Germinal center (tissue), 1 donor: ENCODE data around the gene CTRL.
"Not testable (repeated sequence)": the region's sequence is repeated elsewhere in the genome, so short reads cannot be mapped to it uniquely, and the experiment has no call there.

ENCODE experiments used
- DNase-seq: peaks from one replicate; pipeline ENCODE4 v3.0.0; 2012; ENCODE audit warnings: mixed read lengths, low spot score

CTRL gene

GRCh38 chr16:67931712-67932461 lies at the start of gene CTRL:
CTRL (minus strand) TSS chr16:67931862; CDS start chr16:67931852, 10 bp downstream.
- no peak for DNase-seq

GRCh38 chr16:67979955-67980678 lies 48.5 kb upstream of the CTRL start, which contains the start of gene DPEP3:
DPEP3 (minus strand) TSS chr16:67980499; CDS start chr16:67980380, 119 bp downstream.
- DNase-seq: no peak

DNA sequence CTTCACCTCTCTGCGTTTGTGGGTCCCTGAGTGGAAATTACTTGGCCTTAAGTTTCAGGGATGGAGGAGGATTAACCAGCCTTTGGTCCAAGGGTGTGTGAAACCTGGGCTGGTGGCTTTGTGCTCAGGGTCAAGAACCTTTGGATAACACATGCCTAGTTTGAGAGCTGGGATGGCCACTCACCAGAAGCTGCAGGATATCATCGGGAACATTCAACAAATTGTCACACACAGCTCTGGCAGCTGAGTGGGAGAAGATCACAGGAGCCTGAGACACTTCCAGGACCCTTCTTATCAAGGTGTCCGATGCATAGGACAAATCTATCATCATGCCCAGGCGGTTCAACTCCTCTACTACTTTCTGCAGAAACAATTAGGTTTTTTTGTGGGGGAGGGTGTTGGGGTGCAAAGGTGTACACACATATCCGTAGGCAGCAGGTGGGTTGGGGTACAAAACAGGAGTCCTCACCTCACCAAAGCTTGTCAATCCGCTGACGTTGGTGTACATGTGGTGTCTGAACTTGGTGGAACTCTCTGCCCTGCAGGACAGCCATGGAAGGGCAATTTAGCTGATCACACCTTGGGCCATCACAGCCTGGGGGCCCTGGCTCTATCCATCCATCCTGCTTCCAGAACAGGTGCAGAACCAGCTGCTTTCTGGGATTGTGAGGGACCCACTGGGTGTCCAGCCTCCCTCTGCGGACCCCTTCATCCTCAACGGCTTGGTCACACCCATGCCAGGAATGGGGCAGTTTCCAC lies 46.0 kb upstream of the CTRL start:
- DNase-seq: no peak

DNA sequence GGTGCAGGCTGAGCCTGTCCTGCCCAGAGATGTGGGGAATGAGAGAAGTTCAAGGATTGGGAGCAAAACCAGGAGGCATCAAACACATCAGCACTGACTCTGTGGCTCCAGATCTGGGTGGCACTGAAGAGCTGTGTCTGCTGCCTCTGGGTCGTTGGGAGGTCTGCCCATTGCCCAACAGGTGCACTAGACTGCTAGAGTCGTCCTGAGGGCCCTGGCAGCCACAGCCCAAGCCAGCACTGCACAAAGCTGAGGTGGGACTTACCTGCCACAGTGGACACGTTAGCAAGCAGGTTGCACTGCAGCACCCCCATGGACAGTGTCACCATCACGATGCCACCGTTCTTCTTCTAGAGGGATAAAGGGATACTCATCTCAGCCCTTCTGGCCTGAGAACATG lies 45.3 kb upstream of the CTRL start:
- no peak for DNase-seq

DNA sequence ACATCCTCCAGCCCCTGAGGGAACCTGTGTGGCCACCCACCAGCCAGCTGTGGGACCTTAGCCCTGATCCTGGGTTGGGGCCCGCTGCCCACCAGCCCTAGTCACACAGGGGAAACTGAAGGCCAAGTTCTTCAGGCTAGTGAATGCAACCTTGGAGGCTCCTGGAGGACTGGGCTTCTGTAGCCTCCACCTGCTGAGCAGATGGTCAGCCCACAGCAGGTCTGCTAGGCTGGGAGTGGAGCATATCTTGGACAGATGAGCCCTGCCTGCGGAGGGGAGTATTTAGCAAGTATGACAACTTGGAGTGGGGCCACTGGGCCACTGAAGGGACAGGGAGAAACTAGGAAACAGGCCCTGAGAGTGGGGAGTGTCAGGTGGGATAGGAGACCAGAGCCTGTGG lies 44.5 kb upstream of the CTRL start:
- DNase-seq: no peak

- DNase-seq: no peak
These were observed 43.9 kb upstream of the CTRL start for GRCh38 chr16:67975321-67976105.

DNA sequence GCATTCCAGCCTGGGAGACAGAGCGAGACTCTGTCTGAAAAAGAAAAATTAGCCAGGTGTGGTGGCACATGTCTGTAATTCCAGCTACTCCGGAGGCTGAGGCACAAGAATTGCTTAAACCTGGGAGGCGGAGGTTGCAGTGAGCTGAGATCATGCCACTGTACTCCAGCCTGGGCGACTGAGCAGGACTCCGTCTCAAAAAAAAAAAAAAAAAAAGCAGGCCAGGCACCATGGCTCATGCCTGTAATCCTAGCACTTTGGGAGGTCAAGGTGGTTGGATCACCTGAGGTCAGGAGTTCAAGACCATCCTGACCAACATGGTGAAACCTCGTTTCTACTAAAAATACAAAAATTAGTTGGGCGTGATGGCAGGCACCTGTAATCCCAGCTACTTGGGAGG lies 40.6 kb upstream of the CTRL start:
- not testable (repeated sequence) for DNase-seq

GRCh38 chr16:67971111-67971510 lies 39.4 kb upstream of the CTRL start:
- no peak for DNase-seq

DNA sequence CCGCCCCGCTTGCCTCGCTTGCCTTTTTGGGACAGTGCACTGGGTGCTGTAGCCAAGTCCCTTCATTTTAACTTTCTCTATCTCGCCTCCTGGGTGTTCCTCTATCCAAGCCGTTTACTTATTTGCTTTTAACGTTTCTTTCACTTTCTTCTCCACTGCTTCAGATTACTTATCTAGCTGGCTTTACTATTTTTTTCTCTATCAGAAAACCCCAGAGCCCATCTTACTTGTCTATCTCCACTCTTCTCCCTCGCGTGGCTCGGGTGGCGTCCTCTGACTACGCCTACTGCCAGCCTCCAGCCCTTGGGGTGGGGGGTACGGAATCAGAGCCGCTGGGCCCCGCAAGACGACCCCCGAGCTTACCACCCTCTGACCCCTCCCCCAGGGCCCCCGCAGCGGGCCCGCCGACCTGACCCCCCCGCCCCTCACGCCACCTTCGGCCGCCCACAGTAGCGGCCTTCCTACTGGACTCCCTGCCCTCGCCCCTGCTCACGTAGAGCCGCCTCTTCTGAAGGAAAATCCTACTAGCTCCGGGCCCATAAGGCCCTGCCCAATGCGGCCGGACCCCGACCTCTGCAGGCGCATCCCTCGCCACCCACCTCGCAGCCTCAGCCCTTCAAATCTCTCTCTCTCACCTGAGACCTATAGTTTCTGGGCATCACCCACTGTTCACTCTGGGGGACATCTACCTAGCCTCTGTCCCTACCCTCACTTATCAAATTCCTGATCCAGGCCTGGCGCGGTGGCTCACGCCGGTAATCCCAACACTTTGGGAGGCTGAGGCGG lies 37.8 kb upstream of the CTRL start:
- peak; percentile 29 for DNase-seq

DNA sequence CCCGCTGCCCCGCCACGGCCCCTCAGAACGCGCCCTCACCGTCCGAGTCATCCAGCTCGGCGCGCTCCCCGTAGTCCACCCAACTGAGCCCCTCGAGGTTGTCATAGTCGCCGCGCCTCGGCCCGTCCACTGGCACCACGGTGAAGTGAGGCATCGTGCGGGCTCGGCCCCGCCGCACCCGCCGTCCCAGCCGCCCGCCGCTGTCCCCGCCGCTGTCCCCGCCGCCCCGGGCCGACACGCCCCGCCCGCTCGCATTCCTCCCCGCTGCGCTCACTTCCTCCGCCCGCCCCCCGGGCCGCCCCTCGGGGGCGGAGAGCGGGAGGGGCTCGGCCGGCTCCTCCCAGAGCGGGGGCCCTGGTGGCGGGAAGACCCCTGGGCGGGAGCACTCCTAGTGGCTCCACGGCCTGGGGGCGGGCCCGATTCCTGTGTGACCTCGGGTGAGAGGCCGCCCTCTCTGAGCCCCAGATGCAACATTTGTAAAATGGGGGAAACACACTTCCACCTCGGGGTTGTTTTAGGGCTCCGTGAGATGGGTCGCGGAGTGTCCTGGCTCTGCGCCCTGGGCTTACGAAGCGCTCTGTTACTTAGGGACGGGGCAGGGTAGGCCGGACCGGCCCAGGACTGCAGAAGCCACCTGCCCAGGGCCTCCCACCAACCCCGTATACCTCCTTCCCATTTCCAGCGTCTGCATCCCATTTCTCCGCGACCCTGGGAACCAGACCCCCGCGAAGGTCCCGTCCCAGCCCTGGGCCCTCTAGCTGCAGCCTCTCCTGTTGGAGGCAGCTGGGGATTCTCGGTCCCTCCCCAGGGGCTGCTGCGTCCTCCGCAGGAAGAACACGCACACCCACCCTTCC lies 37.0 kb upstream of the CTRL start, which contains the start of gene SLC12A4:
Gene SLC12A4, minus strand, starts transcription at position 238 of the 854 bp plus-strand sequence. Its CDS starts 84 bp downstream, at position 154.
- DNase-seq: peak; percentile 92

- peak; percentile 59 for DNase-seq
These were observed 36.3 kb upstream of the CTRL start for GRCh38 chr16:67967958-67968399.

- DNase-seq: peak; percentile 47
These were observed 35.7 kb upstream of the CTRL start for GRCh38 chr16:67967183-67967957.

DNA sequence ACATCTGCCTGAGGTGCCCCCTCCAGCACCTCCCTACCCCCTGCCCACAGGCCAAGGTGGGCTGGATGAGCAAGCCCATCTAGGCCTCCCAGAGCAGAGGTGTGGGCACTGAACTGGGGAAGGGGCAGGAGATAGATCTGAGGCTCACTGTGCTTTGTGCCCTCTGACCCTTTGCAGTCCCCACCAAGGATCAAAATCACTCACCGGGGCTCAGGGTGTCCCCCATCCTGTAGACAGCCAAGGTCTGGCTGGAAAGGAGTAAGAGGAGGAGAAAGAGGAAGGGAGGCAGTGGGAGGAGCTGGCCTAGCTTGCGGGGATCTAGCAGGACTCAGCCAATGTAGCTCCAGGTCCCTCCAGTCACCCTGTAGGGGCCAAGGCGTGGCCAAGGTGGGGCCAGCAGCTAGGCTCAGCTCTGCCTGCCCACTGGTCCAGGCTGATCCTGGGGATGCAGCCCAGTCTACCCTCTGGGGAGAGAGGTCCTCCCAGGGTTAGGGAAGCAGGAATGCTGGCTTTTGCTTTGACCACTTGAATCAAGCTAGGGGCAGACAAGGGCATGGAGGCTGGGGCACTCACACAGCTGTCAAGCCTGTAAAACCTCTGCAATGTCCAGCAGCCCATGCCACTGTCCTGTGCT lies 35.0 kb upstream of the CTRL start:
- no peak for DNase-seq

GRCh38 chr16:67965668-67966548 lies 34.2 kb upstream of the CTRL start:
- no peak for DNase-seq

GRCh38 chr16:67964477-67965131 lies 32.9 kb upstream of the CTRL start:
- DNase-seq: no peak

- no peak for DNase-seq
These were observed 32.1 kb upstream of the CTRL start for GRCh38 chr16:67963662-67964321.
